Measurements from ENCODE around the gene TMEM86B.

The TMEM86B gene

GRCh38 chr19:55244004-55244680 lies 15.6 kb upstream of the TMEM86B start:
- no peak for DNase-seq (ENCODE audit: low read depth in 1 of 2, low spot score in 1 of 2)
- in situ Hi-C loops (cut with HindIII; ENCODE audit: low pct_unique_long_range_greater_than_20kb, low sequenced_read_pairs) = no loop called here
- no peak for TF ChIP-seq JUND (IDR thresholded peaks at IDR 0.05; ENCODE audit: low read depth)

- DNase-seq (ENCODE audit: low read depth in 1 of 2, low spot score in 1 of 2) = no peak
- in situ Hi-C loops (cut with HindIII; ENCODE audit: low pct_unique_long_range_greater_than_20kb, low sequenced_read_pairs) = no loop called here
- no peak for TF ChIP-seq JUND (IDR thresholded peaks at IDR 0.05; ENCODE audit: low read depth)
These were observed 14.0 kb upstream of the TMEM86B start for GRCh38 chr19:55242517-55242916.

- DNase-seq (ENCODE audit: low read depth in 1 of 2, low spot score in 1 of 2) = no peak
- no peak for TF ChIP-seq JUND (IDR thresholded peaks at IDR 0.05; ENCODE audit: low read depth)
- in situ Hi-C loops (cut with HindIII; ENCODE audit: low pct_unique_long_range_greater_than_20kb, low sequenced_read_pairs) = no loop called here
These were observed 13.4 kb upstream of the TMEM86B start for GRCh38 chr19:55241935-55242464.

- TF ChIP-seq JUND (IDR thresholded peaks at IDR 0.05; ENCODE audit: low read depth) = no peak
- in situ Hi-C loops (cut with HindIII; ENCODE audit: low pct_unique_long_range_greater_than_20kb, low sequenced_read_pairs) = no loop called here
These were observed 12.8 kb upstream of the TMEM86B start for GRCh38 chr19:55241143-55241934.

GRCh38 chr19:55240713-55241020 lies 12.1 kb upstream of the TMEM86B start:
- DNase-seq (ENCODE audit: low read depth in 1 of 2, low spot score in 1 of 2) = no peak
- in situ Hi-C loops (cut with HindIII; ENCODE audit: low pct_unique_long_range_greater_than_20kb, low sequenced_read_pairs) = no loop called here

More at GRCh38 chr19:55241143-55241934, 12.8 kb upstream of the TMEM86B start:
- no peak for DNase-seq (ENCODE audit: low read depth in 1 of 2, low spot score in 1 of 2)

GRCh38 chr19:55239004-55239403 lies 10.4 kb upstream of the TMEM86B start:
- in situ Hi-C loops (cut with HindIII; ENCODE audit: low pct_unique_long_range_greater_than_20kb, low sequenced_read_pairs) = no loop called here
- TF ChIP-seq JUND (IDR thresholded peaks at IDR 0.05; ENCODE audit: low read depth) = no peak
- no peak for DNase-seq (ENCODE audit: low read depth in 1 of 2, low spot score in 1 of 2)

More at GRCh38 chr19:55240713-55241020, 12.1 kb upstream of the TMEM86B start:
- no peak for TF ChIP-seq JUND (IDR thresholded peaks at IDR 0.05; ENCODE audit: low read depth)

- TF ChIP-seq JUND (IDR thresholded peaks at IDR 0.05; ENCODE audit: low read depth) = no peak
- DNase-seq (ENCODE audit: low read depth in 1 of 2, low spot score in 1 of 2) = no peak
- in situ Hi-C loops (cut with HindIII; ENCODE audit: low pct_unique_long_range_greater_than_20kb, low sequenced_read_pairs) = no loop called here
These were observed 9.5 kb upstream of the TMEM86B start for GRCh38 chr19:55238030-55238429.

- TF ChIP-seq JUND (IDR thresholded peaks at IDR 0.05; ENCODE audit: low read depth) = no peak
- DNase-seq (ENCODE audit: low read depth in 1 of 2, low spot score in 1 of 2) = no peak
- in situ Hi-C loops (cut with HindIII; ENCODE audit: low pct_unique_long_range_greater_than_20kb, low sequenced_read_pairs) = no loop called here
These were observed 4.4 kb upstream of the TMEM86B start for GRCh38 chr19:55232986-55233385.

GRCh38 chr19:55232286-55232602 lies 3.7 kb upstream of the TMEM86B start:
- in situ Hi-C loops (cut with HindIII; ENCODE audit: low pct_unique_long_range_greater_than_20kb, low sequenced_read_pairs) = no loop called here
- no peak for TF ChIP-seq JUND (IDR thresholded peaks at IDR 0.05; ENCODE audit: low read depth)
- no peak for DNase-seq (ENCODE audit: low read depth in 1 of 2, low spot score in 1 of 2)

GRCh38 chr19:55231391-55232285 lies 3.1 kb upstream of the TMEM86B start:
- in situ Hi-C loops (cut with HindIII; ENCODE audit: low pct_unique_long_range_greater_than_20kb, low sequenced_read_pairs) = no loop called here
- no peak for DNase-seq (ENCODE audit: low read depth in 1 of 2, low spot score in 1 of 2)

GRCh38 chr19:55230780-55231179 lies 2.2 kb upstream of the TMEM86B start:
- no peak for DNase-seq (ENCODE audit: low read depth in 1 of 2, low spot score in 1 of 2)
- in situ Hi-C loops (cut with HindIII; ENCODE audit: low pct_unique_long_range_greater_than_20kb, low sequenced_read_pairs) = no loop called here
- no peak for TF ChIP-seq JUND (IDR thresholded peaks at IDR 0.05; ENCODE audit: low read depth)

More at GRCh38 chr19:55231391-55232285, 3.1 kb upstream of the TMEM86B start:
- TF ChIP-seq JUND (IDR thresholded peaks at IDR 0.05; ENCODE audit: low read depth) = no peak

- in situ Hi-C loops (cut with HindIII; ENCODE audit: low pct_unique_long_range_greater_than_20kb, low sequenced_read_pairs) = no loop called here
These were observed 1.8 kb upstream of the TMEM86B start for GRCh38 chr19:55230329-55230728.

More at GRCh38 chr19:55230329-55230728, 1.8 kb upstream of the TMEM86B start:
- no peak for TF ChIP-seq JUND (IDR thresholded peaks at IDR 0.05; ENCODE audit: low read depth)
- no peak for DNase-seq (ENCODE audit: low read depth in 1 of 2, low spot score in 1 of 2)

Measured in T47D (cell line).